Prostate gland (tissue), 2 donors: ENCODE measurements around the gene SAMD4A. TPM values are rescaled to one million over a fixed set of nuclear protein-coding genes. Genes with fewer than 3 reads are reported as not detected.

Experiments used
- DNase-seq: peaks from one replicate; pipeline ENCODE4 v3.0.0-alpha.2; 2019; ENCODE audit warnings: low spot score
- H3K27ac ChIP-seq, 2 donors: fragments of 200-600 bp; sonication (generic); 2 replicates each; pipeline ENCODE4 v1.5.1; 2017 to 2019
- H3K27me3 ChIP-seq: fragments of 200-600 bp; sonication (generic); replicated peaks from 2 replicates; pipeline ENCODE4 v1.5.1; 2019; ENCODE audit not compliant: insufficient read depth
- H3K36me3 ChIP-seq, 2 donors: fragments of 200-600 bp; sonication (generic); 1 replicate in 1 of 2; 2 replicates in 1 of 2; pipeline versions ENCODE4 v1.5.1 to v1.8.1; 2017 to 2019
- H3K4me1 ChIP-seq: fragments of 200-600 bp; sonication (generic); replicated peaks from 2 replicates; pipeline ENCODE4 v1.5.1; 2019
- H3K4me3 ChIP-seq, 2 donors: fragments of 200-600 bp; sonication (generic); 2 replicates each; pipeline ENCODE4 v1.5.1; 2017 to 2019
- H3K9me3 ChIP-seq: fragments of 200-600 bp; sonication (generic); 2 replicates; pipeline ENCODE4 v1.5.1; 2017
- POLR2A ChIP-seq: fragments of 450-650 bp; IDR thresholded peaks from one replicate; pipeline ENCODE4 v1.6.1; 2016; ENCODE audit warnings: antibody characterized with exemption, mild to moderate bottlenecking
- POLR2AphosphoS5 ChIP-seq: sonication (generic); formaldehyde crosslinking; IDR thresholded peaks from one replicate; pipeline ENCODE4 v1.6.1; 2017; ENCODE audit warnings: antibody characterized with exemption
- WGBS: methylation state at CpG from one replicate; pipeline ENCODE4 v1.1.5; 2018; 5-methylcytosine and 5-hydroxymethylcytosine counted together
- intact Hi-C: fragments of 100-400 bp; cut with DNase I; formaldehyde crosslinking; loops from one replicate; pipeline ENCODE4 v1.14.2; 2022
- total RNA-seq, 2 donors: library from RNA; depleted of rRNA; stranded (reverse); fragments of >200 nt; gene quantifications; one replicate each; pipeline ENCODE4 v1.1.0, GENCODE V29; 2016
- TF ChIP-seq, protein P1 (sequence below), 4 experiments: fragments of 200-600 bp in 2 of 4; fragments of 450-650 bp in 2 of 4; sonication (generic) in 2 of 4; IDR thresholded peaks; 1 replicate in 3 of 4; 2 replicates in 1 of 4; pipeline ENCODE4 v1.5.1; 2016 to 2019; ENCODE audit warnings: antibody characterized with exemption in 4 of 4, mild to moderate bottlenecking in 2 of 4, moderate library complexity in 2 of 4

SAMD4A gene
- total RNA-seq, 2 donors from 2014 or later: 18.1 to 38.5 TPM

DNA sequence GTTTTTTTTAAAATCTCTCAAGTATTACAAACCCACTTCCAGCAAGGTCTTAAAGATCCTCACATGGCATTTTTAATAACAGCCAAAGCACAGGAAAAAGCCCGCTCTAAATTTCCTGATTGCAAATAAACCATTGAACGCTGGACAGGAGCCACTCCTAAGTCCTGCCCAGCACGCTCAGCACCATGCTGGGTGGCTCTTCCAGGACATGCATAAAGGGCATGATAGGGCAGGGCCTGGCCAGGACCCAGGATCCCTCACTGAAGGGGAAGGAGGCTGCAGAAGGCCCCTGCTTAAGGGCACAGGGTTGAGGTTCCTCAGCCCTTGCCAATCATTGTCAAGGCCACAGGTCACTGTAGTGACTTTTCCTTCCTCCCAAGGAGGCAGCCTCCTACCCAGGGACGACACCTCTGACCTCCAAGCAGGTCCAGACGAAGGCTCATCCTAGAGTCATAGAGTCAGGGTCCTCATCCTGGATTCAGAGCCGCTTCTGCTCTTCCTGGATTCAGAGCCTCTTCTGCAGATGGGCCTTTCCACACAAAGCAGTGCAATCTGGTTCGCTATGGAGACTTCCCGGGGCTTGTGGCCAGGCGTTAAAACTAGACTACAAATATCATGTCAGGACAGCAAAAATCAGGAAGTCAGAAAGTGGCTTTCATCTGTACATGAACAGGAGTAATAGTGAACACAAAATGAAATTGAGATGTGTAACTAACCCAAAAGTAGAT, 211.9 kb downstream of the SAMD4A start:
- WGBS: 86% methylated on average over 9 of the region's 9 CpGs
- TF ChIP-seq POLR2AphosphoS5: no peak
- TF ChIP-seq, protein P1, sequence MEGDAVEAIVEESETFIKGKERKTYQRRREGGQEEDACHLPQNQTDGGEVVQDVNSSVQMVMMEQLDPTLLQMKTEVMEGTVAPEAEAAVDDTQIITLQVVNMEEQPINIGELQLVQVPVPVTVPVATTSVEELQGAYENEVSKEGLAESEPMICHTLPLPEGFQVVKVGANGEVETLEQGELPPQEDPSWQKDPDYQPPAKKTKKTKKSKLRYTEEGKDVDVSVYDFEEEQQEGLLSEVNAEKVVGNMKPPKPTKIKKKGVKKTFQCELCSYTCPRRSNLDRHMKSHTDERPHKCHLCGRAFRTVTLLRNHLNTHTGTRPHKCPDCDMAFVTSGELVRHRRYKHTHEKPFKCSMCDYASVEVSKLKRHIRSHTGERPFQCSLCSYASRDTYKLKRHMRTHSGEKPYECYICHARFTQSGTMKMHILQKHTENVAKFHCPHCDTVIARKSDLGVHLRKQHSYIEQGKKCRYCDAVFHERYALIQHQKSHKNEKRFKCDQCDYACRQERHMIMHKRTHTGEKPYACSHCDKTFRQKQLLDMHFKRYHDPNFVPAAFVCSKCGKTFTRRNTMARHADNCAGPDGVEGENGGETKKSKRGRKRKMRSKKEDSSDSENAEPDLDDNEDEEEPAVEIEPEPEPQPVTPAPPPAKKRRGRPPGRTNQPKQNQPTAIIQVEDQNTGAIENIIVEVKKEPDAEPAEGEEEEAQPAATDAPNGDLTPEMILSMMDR (IDR thresholded peaks at IDR 0.05): no peak
- no peak for TF ChIP-seq POLR2A
- intact Hi-C loops: no loop called here
- no peak overlapping the region for H3K4me3 ChIP-seq
- no peaks in the 10 kb centered on the region for H3K9me3 ChIP-seq
- no peaks in the 10 kb centered on the region for H3K27me3 ChIP-seq
- H3K27ac ChIP-seq: no peak overlapping the region
- H3K4me1 ChIP-seq: no peaks in the 10 kb centered on the region
- no peak for DNase-seq
- no peaks in the 10 kb centered on the region for H3K36me3 ChIP-seq

GRCh38 chr14:54781080-54781479, 214.2 kb downstream of the SAMD4A start:
- Histone ChIP-seq H3K27me3 (no peaks in the 10 kb centered on the region), H3K9me3 (no peaks in the 10 kb centered on the region), H3K4me3 (no peak overlapping the region), H3K27ac (no peak overlapping the region), H3K36me3 (no peaks in the 10 kb centered on the region), H3K4me1 (no peaks in the 10 kb centered on the region)
- TF ChIP-seq POLR2AphosphoS5: no peak
- TF ChIP-seq POLR2A: no peak
- TF ChIP-seq, protein P1 (IDR thresholded peaks at IDR 0.05): no peak
- intact Hi-C loops: no loop called here
- WGBS: 83% methylated on average over 6 of the region's 6 CpGs
- DNase-seq: no peak

DNA sequence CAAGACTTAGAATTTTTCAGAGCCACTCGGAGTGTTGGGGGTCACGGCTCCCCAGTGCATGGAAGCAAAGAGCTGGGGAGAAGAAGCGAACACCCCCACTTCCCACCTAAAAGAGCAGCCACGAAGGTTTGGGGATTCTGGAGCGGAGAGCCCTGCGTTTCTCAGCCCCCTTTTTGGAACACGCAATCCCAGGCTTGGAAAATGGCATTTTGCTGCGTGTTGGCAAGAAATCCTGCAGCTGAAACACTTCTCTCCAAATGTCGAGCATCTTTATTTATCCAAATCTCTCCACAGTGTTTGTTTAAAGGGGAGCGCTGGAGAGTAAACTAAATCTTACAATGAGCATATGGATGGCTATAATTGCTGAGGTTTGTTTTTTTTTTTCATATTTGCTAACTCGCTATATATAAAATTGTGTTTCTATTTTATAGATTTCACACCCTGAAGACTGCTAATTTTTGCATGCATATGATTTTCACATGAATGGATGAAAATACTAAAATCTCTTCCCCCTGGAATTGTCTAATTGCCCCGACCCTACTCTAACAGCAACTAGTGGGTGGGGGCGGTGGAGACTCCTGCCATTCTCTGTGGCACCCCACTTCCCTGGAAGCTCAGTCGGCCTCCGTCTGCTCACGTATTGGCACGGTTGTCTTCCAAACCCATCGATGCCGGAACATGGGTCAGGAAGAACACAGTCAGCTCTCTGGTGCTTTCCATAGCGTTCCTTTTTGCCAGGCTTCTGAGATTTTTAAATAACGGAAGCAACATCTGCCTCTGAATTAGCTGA, 215.2 kb downstream of the SAMD4A start:
- WGBS: 68% methylated on average over 21 of the region's 21 CpGs
- H3K36me3 ChIP-seq: no peaks in the 10 kb centered on the region
- intact Hi-C loops: no loop called here
- no peak overlapping the region for H3K27ac ChIP-seq
- DNase-seq: no peak
- TF ChIP-seq POLR2AphosphoS5 (no peak), POLR2A (no peak)
- TF ChIP-seq, protein P1 (IDR thresholded peaks at IDR 0.05): no peak
- no peaks in the 10 kb centered on the region for H3K27me3 ChIP-seq
- H3K4me3 ChIP-seq: no peak overlapping the region
- H3K4me1 ChIP-seq: no peaks in the 10 kb centered on the region
- no peaks in the 10 kb centered on the region for H3K9me3 ChIP-seq

GRCh38 chr14:54782751-54783659, 216.1 kb downstream of the SAMD4A start:
- H3K27ac ChIP-seq: no peak overlapping the region
- no peaks in the 10 kb centered on the region for H3K36me3 ChIP-seq
- no peaks in the 10 kb centered on the region for H3K27me3 ChIP-seq
- TF ChIP-seq, protein P1 (IDR thresholded peaks at IDR 0.05): no peak
- no peak for TF ChIP-seq POLR2AphosphoS5
- H3K4me1 ChIP-seq: no peaks in the 10 kb centered on the region
- H3K9me3 ChIP-seq: no peaks in the 10 kb centered on the region
- no peak for DNase-seq
- intact Hi-C loops: no loop called here
- 83% methylated on average over 14 of the region's 14 CpGs for WGBS
- no peak overlapping the region for H3K4me3 ChIP-seq
